ENCODE data around the gene BLCAP.

Gene BLCAP

DNA sequence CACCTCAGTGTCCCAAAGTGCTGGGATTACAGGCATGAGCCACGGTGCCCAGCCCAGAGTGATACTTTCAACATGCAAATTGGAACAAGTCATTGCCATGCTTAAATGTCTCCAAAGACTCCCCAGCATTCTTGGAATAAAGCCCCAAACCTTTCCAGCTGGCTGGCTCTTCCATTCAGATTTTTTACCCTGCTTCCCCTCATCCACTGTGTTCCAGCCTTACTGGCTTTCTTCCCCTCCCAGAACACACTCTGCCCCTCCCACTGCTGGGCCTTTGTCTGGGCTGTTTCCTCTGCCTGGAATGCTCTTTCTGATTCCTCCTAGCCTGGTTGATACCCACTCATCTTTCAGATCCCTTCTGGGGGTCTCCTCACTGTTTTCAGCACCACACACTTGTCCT lies 46.8 kb downstream of the BLCAP start:
- peak in 1 of 2 donors; percentile 11 for DNase-seq (ENCODE audit: low read depth in 2 of 2)
- TF ChIP-seq, protein P1, sequence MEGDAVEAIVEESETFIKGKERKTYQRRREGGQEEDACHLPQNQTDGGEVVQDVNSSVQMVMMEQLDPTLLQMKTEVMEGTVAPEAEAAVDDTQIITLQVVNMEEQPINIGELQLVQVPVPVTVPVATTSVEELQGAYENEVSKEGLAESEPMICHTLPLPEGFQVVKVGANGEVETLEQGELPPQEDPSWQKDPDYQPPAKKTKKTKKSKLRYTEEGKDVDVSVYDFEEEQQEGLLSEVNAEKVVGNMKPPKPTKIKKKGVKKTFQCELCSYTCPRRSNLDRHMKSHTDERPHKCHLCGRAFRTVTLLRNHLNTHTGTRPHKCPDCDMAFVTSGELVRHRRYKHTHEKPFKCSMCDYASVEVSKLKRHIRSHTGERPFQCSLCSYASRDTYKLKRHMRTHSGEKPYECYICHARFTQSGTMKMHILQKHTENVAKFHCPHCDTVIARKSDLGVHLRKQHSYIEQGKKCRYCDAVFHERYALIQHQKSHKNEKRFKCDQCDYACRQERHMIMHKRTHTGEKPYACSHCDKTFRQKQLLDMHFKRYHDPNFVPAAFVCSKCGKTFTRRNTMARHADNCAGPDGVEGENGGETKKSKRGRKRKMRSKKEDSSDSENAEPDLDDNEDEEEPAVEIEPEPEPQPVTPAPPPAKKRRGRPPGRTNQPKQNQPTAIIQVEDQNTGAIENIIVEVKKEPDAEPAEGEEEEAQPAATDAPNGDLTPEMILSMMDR (IDR thresholded peaks at IDR 0.05; ENCODE audit: low read depth, low read length) = no peak
- no peak overlapping the region for H3K4me3 ChIP-seq (replicated peaks in 1 of 2; ENCODE audit: low read depth in 2 of 2, low read length in 2 of 2)

DNA sequence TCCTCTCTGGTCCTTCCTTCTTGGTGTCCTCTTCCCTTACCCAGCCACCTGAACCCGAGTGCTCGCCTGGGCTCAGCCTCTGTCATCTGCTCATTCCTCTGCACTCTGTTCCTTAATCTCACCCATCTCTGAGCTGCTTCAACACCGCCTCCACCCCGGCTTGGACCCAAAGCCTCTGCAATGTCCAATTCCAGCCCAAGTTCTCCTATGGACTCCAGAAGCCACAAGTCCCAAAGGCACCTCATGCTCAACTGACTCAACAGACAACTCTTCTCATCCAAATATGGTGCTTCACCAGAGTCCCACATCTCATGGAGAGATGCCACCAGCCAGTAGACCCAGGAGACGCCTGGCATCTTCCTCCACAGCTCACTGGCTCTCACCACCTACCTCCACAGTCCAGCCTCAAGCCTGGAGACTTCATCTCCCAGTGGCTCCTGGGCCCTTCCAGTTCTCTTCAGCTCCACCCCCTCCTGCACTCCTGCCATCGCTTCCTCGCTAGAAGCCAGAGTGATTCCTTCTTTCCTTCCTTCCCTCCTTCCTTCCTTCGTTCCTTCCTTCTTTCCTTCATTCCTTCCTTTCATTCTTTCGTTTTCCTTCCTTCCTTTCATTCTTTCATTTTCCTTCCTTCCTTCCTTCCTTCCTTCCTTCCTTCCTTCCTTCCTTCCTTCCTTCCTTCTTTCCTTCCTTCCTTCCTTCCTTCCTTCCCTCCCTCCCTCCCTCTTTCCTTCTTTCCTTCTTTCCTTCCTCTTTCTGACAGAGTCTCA lies 47.6 kb downstream of the BLCAP start:
- TF ChIP-seq, protein P1 (IDR thresholded peaks at IDR 0.05; ENCODE audit: low read depth, low read length) = no peak
- no peak for DNase-seq (ENCODE audit: low read depth in 2 of 2)
- H3K4me3 ChIP-seq (replicated peaks in 1 of 2; ENCODE audit: low read depth in 2 of 2, low read length in 2 of 2) = no peak overlapping the region

DNA sequence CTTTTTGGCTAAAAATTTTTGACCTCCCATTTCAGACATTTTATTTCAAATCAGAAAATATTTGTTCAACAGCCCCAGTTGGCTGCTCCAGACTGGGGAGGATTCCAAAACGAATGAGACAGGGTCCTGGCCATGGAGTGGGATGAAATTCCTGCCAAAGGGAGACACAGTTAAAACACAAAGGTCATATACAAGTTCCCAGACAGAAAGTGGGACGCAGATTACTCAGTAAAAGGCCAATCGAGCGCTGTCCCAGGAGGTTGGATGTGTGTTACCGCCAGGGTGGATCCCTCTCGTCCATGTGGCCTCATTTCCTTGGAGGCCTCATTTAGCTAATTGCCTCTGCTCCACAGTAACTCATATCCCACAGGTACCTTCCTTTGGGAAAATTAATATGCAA lies 48.4 kb downstream of the BLCAP start:
- no peak overlapping the region for H3K4me3 ChIP-seq (replicated peaks in 1 of 2; ENCODE audit: low read depth in 2 of 2, low read length in 2 of 2)
- TF ChIP-seq, protein P1 (IDR thresholded peaks at IDR 0.05; ENCODE audit: low read depth, low read length) = no peak
- DNase-seq (ENCODE audit: low read depth in 2 of 2) = no peak

DNA sequence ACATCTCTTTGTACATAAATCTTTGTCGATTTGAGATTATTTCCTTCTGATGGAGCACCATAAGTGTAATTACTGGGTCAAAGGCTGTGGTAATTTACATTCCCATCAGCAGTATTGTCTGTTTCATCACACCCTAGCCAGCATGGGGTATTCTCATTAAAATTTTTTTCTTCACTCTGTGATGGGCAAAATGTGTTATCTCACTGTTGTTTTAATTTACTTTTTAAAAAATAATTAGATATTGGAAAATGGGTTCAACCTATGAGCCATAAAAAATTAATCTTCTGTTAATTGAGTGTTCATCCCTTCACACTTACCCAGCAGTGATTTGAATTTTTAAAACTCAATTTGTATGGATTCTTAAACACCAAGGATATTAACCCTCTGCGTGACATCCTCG lies 50.6 kb downstream of the BLCAP start:
- no peak overlapping the region for H3K4me3 ChIP-seq (replicated peaks in 1 of 2; ENCODE audit: low read depth in 2 of 2, low read length in 2 of 2)
- TF ChIP-seq, protein P1 (IDR thresholded peaks at IDR 0.05; ENCODE audit: low read depth, low read length) = no peak
- no peak for DNase-seq (ENCODE audit: low read depth in 2 of 2)

DNA sequence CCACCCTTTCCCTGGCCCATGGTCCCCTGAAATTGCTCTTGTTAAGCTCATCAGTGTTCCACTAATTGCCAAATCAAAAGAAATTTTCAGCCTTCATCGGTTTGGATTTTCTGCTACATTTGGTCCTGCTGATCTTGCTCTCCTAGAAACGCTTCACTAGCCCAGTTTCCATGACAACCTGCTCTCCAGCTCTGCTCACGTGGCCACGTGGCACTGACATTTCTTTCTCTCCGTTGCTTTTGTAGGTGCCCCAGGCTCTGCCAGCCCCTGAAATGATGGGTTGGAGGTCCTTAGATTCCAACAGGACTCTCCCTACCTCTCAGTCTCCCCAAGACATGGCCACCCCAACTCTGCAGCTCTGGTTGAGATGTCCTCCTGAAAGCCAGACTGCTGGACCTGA lies 52.4 kb downstream of the BLCAP start:
- no peak overlapping the region for H3K4me3 ChIP-seq (replicated peaks in 1 of 2; ENCODE audit: low read depth in 2 of 2, low read length in 2 of 2)
- DNase-seq (ENCODE audit: low read depth in 2 of 2) = no peak
- TF ChIP-seq, protein P1 (IDR thresholded peaks at IDR 0.05; ENCODE audit: low read depth, low read length) = no peak

DNA sequence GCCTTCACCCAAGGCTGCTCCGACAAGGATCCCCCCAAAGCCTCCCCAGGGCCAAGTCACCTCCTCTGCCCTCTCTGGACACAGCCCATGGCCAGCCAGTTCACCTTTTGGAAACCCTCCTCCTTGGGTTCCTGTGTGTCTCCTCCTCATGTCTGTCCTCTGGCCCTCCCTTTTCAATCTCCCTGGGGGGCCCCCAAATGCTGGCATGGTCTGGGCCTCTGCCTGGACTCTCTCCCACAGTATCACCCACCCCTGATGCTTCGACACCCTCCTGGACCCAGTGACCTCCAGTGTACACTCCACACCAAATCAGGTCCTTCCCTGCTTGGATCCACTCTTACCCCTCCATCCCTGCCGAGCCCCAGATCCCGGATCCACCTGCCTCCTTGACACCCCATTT lies 53.3 kb downstream of the BLCAP start:
- TF ChIP-seq, protein P1 (IDR thresholded peaks at IDR 0.05; ENCODE audit: low read depth, low read length) = no peak
- no peak for DNase-seq (ENCODE audit: low read depth in 2 of 2)
- no peak overlapping the region for H3K4me3 ChIP-seq (replicated peaks in 1 of 2; ENCODE audit: low read depth in 2 of 2, low read length in 2 of 2)

Data from cardiac fibroblast (primary cell).